ENCODE results near the gene GATA5.
A peak's percentile ranks its signal among the peaks of the same experiment; 100 is the strongest.

GATA5 gene

GRCh38 chr20:62413896-62414481, 61.8 kb downstream of the GATA5 start:
- DNase-seq (ENCODE audit: low spot score), result peak; percentile 38
